GM12878 (cell line): ENCODE results near the gene STYXL2. TPM values are rescaled to one million over a fixed set of nuclear protein-coding genes. Genes with fewer than 3 reads are reported as not detected.

ENCODE experiments used
- ATAC-seq: fragments of 200-7000 bp; cut with Tn5 transposase; 3 replicates; pipeline ENCODE4 v1.9.1; 2020; ENCODE audit warnings: mild to moderate bottlenecking, moderate library complexity
- BruUV-seq: library from RNA; stranded (reverse); fragments of 400-500 nt; replicated peaks from 2 replicates; lab custom pipeline; 2021; lab: Mats Ljungman, UMichigan
- CTCF ChIA-PET: fragments of 300-600 bp; sonication (Branson Sonifier 250); formaldehyde crosslinking; extraction: SDS; loops from one replicate; lab custom pipeline; 2021; ENCODE audit warnings: inconsistent platforms; lab: Yijun Ruan, JAX
- POLR2A ChIA-PET: fragments of 350-600 bp; formaldehyde crosslinking; extraction: SDS; loops from one replicate; lab custom pipeline; 2021; ENCODE audit warnings: inconsistent platforms; lab: Charles Lee
- RAD21 ChIA-PET: fragments of 300-600 bp; sonication (Branson Sonifier 250); formaldehyde crosslinking; loops from one replicate; lab custom pipeline; 2023; ENCODE audit warnings: antibody characterized with exemption; ENCODE audit not compliant: unreplicated experiment; lab: Charles Lee
- SMC1A ChIA-PET: fragments of 300-600 bp; sonication (Branson Sonifier 250); formaldehyde crosslinking; loops from one replicate; lab custom pipeline; 2023; ENCODE audit not compliant: unreplicated experiment, uncharacterized antibody; lab: Charles Lee
- DNase-seq: peaks from one replicate; pipeline ENCODE4 v3.0.0-alpha.2; 2011; ENCODE audit warnings: low read depth, low spot score
- FAIRE-seq: peaks from 3 replicates; lab custom pipeline; 2011; peaks lifted over from hg19 to GRCh38; lab: Jason Lieb, UNC
- H2AFZ ChIP-seq: 2 replicates; pipeline ENCODE4 v1.6.0; 2011; ENCODE audit warnings: low read depth, low read length, control low read depth; ENCODE audit not compliant: control insufficient read depth
- H3K27ac ChIP-seq: 2 replicates; pipeline ENCODE4 v1.5.1; 2011; ENCODE audit warnings: control low read depth; ENCODE audit not compliant: control insufficient read depth, insufficient read depth
- H3K27me3 ChIP-seq, 2 experiments: replicated peaks in 1 of 2; 2 replicates each; pipeline versions ENCODE4 v1.6.0 to v1.6.1; 2011; ENCODE audit warnings: low read length in 1 of 2; ENCODE audit not compliant: control insufficient read depth in 2 of 2, insufficient read depth in 2 of 2
- H3K36me3 ChIP-seq, 2 experiments: 2 replicates each; pipeline ENCODE4 v1.5.1; 2011; ENCODE audit warnings: low read length in 1 of 2; ENCODE audit not compliant: control insufficient read depth in 2 of 2, insufficient read depth in 2 of 2
- H3K4me1 ChIP-seq: 2 replicates; pipeline ENCODE4 v1.6.1; 2011; ENCODE audit warnings: mild to moderate bottlenecking, low read length, moderate library complexity, mixed read lengths; ENCODE audit not compliant: control insufficient read depth, insufficient read depth
- H3K4me2 ChIP-seq: 2 replicates; pipeline ENCODE4 v1.6.0; 2011; ENCODE audit warnings: control low read depth; ENCODE audit not compliant: control insufficient read depth, insufficient read depth
- H3K4me3 ChIP-seq: fragments of 200-600 bp; sonication (generic); 2 replicates; pipeline ENCODE4 v1.5.1; 2016
- H3K79me2 ChIP-seq: 2 replicates; pipeline ENCODE4 v1.6.0; 2011; ENCODE audit warnings: low read length; ENCODE audit not compliant: control insufficient read depth, insufficient read depth
- H3K9ac ChIP-seq: 2 replicates; pipeline ENCODE4 v1.8.0; 2011; ENCODE audit warnings: low read length, control low read depth, mixed read lengths; ENCODE audit not compliant: control insufficient read depth, insufficient read depth
- H3K9me3 ChIP-seq: replicated peaks from 3 replicates; pipeline ENCODE4 v1.5.1; 2011; ENCODE audit warnings: mild to moderate bottlenecking, low read length; ENCODE audit not compliant: control insufficient read depth, insufficient read depth
- H4K20me1 ChIP-seq: 2 replicates; pipeline ENCODE4 v1.6.0; 2011; ENCODE audit not compliant: control insufficient read depth, insufficient read depth
- RAD21 ChIP-seq: IDR thresholded peaks from 2 replicates; pipeline ENCODE4 v1.6.1; 2011; ENCODE audit warnings: mild to moderate bottlenecking, low read depth, low read length, moderate library complexity; ENCODE audit not compliant: insufficient read depth
- SPI1 ChIP-seq: IDR thresholded peaks from 2 replicates; pipeline ENCODE4 v1.6.1; 2011; ENCODE audit warnings: low read depth, mild to moderate bottlenecking, low read length, moderate library complexity, borderline replicate concordance; ENCODE audit not compliant: insufficient read depth
- WGBS: methylation state at CpG from one replicate; pipeline ENCODE4 v1.1.6; 2016; ENCODE audit warnings: low lambda C conversion rate; ENCODE audit not compliant: insufficient replicate concordance, insufficient coverage; ENCODE audit errors: missing lambda C conversion rate; 5-methylcytosine and 5-hydroxymethylcytosine counted together
- in situ Hi-C: fragments of 300-500 bp; cut with MboI; formaldehyde crosslinking; loops from 9 replicates; pipeline ENCODE4 v1.14.3; 2018; ENCODE audit warnings: mixed read lengths
- intact Hi-C: fragments of 100-400 bp; cut with micrococcal nuclease; formaldehyde crosslinking; loops from one replicate; pipeline ENCODE4 v1.14.2; 2022; ENCODE audit not compliant: unreplicated experiment
- polyA plus RNA-seq, 11 experiments: library from polyadenylated mRNA; depleted of rRNA in 4 of 11; unstranded in 6 of 11; stranded (reverse) in 5 of 11; fragments of >200 nt; fragmentation: Nextera tagmentation in 4 of 11; fragmentation: Illumina TruSeq in 1 of 11; extraction: Ambion mirVana in 4 of 11; extraction: Trizol in 1 of 11; gene quantifications; 1 replicate in 1 of 11; 2 replicates in 10 of 11; pipeline versions ENCODE4 v1.2.1 to v1.2.3, GENCODE V29; 2011 to 2016; ENCODE audit warnings: inconsistent platforms in 2 of 11, missing spikeins in 2 of 11, low read depth in 1 of 11
- total RNA-seq, 4 experiments: library from RNA; depleted of rRNA in 3 of 4; stranded (reverse); fragments of >200 nt in 3 of 4; fragmentation: Illumina TruSeq in 1 of 4; extraction: Trizol in 1 of 4; gene quantifications; 2 replicates each; pipeline versions ENCODE4 v1.2.1 to v1.2.3, GENCODE V29; 2013 to 2021
- TF ChIP-seq, protein P1 (sequence below), 3 experiments: IDR thresholded peaks in 2 of 3; conservative IDR thresholded peaks in 1 of 3; 2 replicates each; pipeline ENCODE4 v1.5.1; 2011; ENCODE audit warnings: low read depth in 3 of 3, low read length in 3 of 3, mild to moderate bottlenecking in 3 of 3, control low read depth in 2 of 3, moderate library complexity in 2 of 3, inconsistent platforms in 1 of 3, mixed read lengths in 1 of 3; ENCODE audit not compliant: control insufficient read depth in 2 of 3, insufficient read depth in 1 of 3; ENCODE audit errors: extremely low read depth in 1 of 3

Gene STYXL2
- total and polyA plus RNA-seq, 10 of the 15 experiments (the other 5 are each of a cell fraction or from before 2014, with no cell fraction given) = under 0.01 to 0.08 (median 0.03) TPM; not detected in 7

DNA sequence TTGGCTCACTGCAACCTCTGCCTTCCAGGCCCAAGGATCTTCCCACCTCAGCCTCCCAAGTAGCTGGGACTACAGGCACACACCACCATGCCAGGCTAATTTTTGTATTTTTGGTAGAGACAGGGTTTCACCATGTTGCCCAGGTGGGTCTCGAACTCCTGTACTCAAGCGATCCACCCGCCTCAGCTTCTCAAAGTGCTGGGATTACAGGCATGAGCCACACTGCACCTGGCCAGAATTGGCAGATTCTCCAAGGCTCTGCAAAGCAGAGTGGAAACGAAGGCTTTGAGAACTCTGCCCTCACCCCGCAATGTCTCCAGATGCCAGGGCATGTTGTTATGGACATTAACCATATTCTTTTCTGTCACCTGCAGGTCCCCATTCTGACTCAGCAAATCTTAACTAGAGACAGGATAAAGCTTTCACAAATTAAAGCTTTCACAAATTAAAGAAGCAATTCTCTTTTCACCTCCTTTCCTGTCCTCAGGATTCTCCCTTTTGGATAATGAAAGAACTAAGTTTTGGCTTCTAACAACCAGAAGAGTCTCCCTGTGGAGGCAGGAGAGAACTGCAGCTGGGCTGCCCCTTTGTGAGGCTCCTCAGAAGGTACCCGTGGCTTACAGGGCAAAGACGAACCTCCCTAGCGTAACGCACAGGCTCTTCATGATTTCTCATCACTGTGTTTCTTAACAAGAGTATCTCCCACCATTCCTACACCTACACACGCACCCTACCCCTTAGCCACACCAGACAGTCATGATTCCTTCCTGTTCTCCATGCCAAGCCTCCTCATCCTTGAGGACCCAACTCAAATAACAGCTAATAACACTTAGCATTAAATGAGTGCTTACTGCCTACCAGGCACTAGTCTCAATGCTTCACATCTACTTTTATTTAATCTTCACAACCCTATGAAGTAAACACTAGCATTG is 33.5 kb upstream of the STYXL2 start:
- RAD21 ChIA-PET = interaction anchor here (0.8 to 7.8 kb wide), 10 partner anchors 10 to 495 kb away, joined by 3 to 305 read pairs (median 5); partner anchors contain the start of gene POU2F1
- no peaks in the 10 kb centered on the region for H3K27me3 ChIP-seq
- in situ Hi-C loops (no loop called here), intact Hi-C loops (no loop called here)
- ATAC-seq (peak; percentile 52), FAIRE-seq (no peak), DNase-seq (no peak)
- H2AFZ ChIP-seq = no peak overlapping the region
- no TSS peak for BruUV-seq
- 0 out of 2 replicates have a peak, but pooled peaks cover 3% of the 10 kb centered on the region for H3K4me1 ChIP-seq
- no peak overlapping the region for H3K4me2 ChIP-seq
- 59% methylated on average over 10 of the region's 10 CpGs for WGBS
- SMC1A ChIA-PET = interaction anchor here (0.7 to 10.4 kb wide), 12 partner anchors 10 to 472 kb away, joined by 3 to 384 read pairs (median 4); partner anchors contain the start of gene POU2F1
- no peak overlapping the region for H3K4me3 ChIP-seq
- no peaks in the 10 kb centered on the region for H3K79me2 ChIP-seq
- H3K36me3 ChIP-seq = no peaks in the 10 kb centered on the region
- no peaks in the 10 kb centered on the region for H4K20me1 ChIP-seq
- CTCF ChIA-PET = interaction anchor here (0.5 to 18.3 kb wide), 53 partner anchors 8 to 707 kb away, joined by 3 to 734 read pairs (median 5); partner anchors contain the start of genes CREG1, POU2F1 and STYXL2
- no peaks in the 10 kb centered on the region for H3K9me3 ChIP-seq
- POLR2A ChIA-PET = interaction anchor here (0.8 to 1.9 kb wide), 3 partner anchors 145 to 150 kb away, joined by 3 to 9 read pairs (median 3); no protein-coding TSS in a partner anchor
- H3K9ac ChIP-seq = no peak overlapping the region
- H3K27ac ChIP-seq = no peak overlapping the region
- TF ChIP-seq, protein P1, sequence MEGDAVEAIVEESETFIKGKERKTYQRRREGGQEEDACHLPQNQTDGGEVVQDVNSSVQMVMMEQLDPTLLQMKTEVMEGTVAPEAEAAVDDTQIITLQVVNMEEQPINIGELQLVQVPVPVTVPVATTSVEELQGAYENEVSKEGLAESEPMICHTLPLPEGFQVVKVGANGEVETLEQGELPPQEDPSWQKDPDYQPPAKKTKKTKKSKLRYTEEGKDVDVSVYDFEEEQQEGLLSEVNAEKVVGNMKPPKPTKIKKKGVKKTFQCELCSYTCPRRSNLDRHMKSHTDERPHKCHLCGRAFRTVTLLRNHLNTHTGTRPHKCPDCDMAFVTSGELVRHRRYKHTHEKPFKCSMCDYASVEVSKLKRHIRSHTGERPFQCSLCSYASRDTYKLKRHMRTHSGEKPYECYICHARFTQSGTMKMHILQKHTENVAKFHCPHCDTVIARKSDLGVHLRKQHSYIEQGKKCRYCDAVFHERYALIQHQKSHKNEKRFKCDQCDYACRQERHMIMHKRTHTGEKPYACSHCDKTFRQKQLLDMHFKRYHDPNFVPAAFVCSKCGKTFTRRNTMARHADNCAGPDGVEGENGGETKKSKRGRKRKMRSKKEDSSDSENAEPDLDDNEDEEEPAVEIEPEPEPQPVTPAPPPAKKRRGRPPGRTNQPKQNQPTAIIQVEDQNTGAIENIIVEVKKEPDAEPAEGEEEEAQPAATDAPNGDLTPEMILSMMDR (IDR thresholded peaks at IDR 0.05 in 2 of 3, conservative IDR thresholded peaks at IDR 0.05 in 1 of 3; ENCODE audit: control insufficient read depth in 2 of 3, extremely low read depth in 1 of 3, insufficient read depth in 1 of 3, low read depth in 3 of 3, low read length in 3 of 3) = peak in 2 of 3 experiments; percentile 26 to 29; a peak in 2 of 6 replicates
- TF ChIP-seq SPI1 (no peak), RAD21 (0 out of 2 replicates have a peak, but pooled peaks have one; percentile 10)
